Neuronal stem cell (in vitro differentiated cells): ENCODE results near the gene SLC9A7.

ENCODE experiments used
- DNase-seq: peaks from one replicate; pipeline ENCODE4 v3.0.0-alpha.2; 2013; ENCODE audit warnings: low spot score
- H2AFZ ChIP-seq: one replicate; pipeline ENCODE4 v1.6.1; 2013; ENCODE audit warnings: mild to moderate bottlenecking, low read length, inconsistent platforms
- H2AK5ac ChIP-seq: 2 replicates; pipeline ENCODE4 v1.6.1; 2013; ENCODE audit warnings: low read depth, mild to moderate bottlenecking, inconsistent platforms, low read length, moderate library complexity, mixed read lengths
- H2BK120ac ChIP-seq: 2 replicates; pipeline ENCODE4 v1.6.1; 2013; ENCODE audit warnings: low read depth, mild to moderate bottlenecking, inconsistent platforms, low read length, moderate library complexity, mixed read lengths
- H2BK12ac ChIP-seq: one replicate; pipeline ENCODE4 v1.6.1; 2013; ENCODE audit warnings: low read length, inconsistent platforms
- H2BK15ac ChIP-seq: 2 replicates; pipeline ENCODE4 v1.6.1; 2013; ENCODE audit warnings: mild to moderate bottlenecking, low read length, inconsistent platforms, mixed read lengths
- H2BK5ac ChIP-seq: one replicate; pipeline ENCODE4 v1.6.1; 2013; ENCODE audit warnings: inconsistent platforms, mild to moderate bottlenecking, low read length, moderate library complexity
- H3K14ac ChIP-seq: one replicate; pipeline ENCODE4 v1.6.1; 2013; ENCODE audit warnings: low read length, inconsistent platforms
- H3K18ac ChIP-seq: 2 replicates; pipeline ENCODE4 v1.6.1; 2013; ENCODE audit warnings: low read length, inconsistent platforms
- H3K23ac ChIP-seq: 2 replicates; pipeline ENCODE4 v1.6.1; 2013; ENCODE audit warnings: low read depth, mild to moderate bottlenecking, mixed read lengths, low read length, inconsistent platforms; ENCODE audit not compliant: poor library complexity
- H3K27ac ChIP-seq: replicated peaks from 3 replicates; pipeline ENCODE4 v1.5.1; 2013; ENCODE audit warnings: low read length, inconsistent platforms
- H3K27me3 ChIP-seq, 3 experiments: 2 replicates each; pipeline ENCODE4 v1.6.1; 2013; ENCODE audit warnings: low read length in 3 of 3, mild to moderate bottlenecking in 2 of 3, inconsistent platforms in 1 of 3, low read depth in 1 of 3, mixed read lengths in 1 of 3, moderate library complexity in 1 of 3; ENCODE audit not compliant: control insufficient read depth in 3 of 3, insufficient read depth in 3 of 3
- H3K36me3 ChIP-seq, 2 donors: replicated peaks in 1 of 2; 2 replicates each; pipeline ENCODE4 v1.6.1; 2013; ENCODE audit warnings: low read length in 2 of 2; ENCODE audit not compliant: control insufficient read depth in 2 of 2, insufficient read depth in 2 of 2
- H3K4ac ChIP-seq: 2 replicates; pipeline ENCODE4 v1.6.1; 2013; ENCODE audit warnings: inconsistent platforms, mild to moderate bottlenecking, low read length, moderate library complexity
- H3K4me1 ChIP-seq, 2 donors: 1 replicate in 1 of 2; 2 replicates in 1 of 2; pipeline ENCODE4 v1.6.1; 2013; ENCODE audit warnings: low read length in 2 of 2, low read depth in 1 of 2; ENCODE audit not compliant: control insufficient read depth in 2 of 2, insufficient read depth in 1 of 2
- H3K4me2 ChIP-seq: one replicate; pipeline ENCODE4 v1.6.1; 2013; ENCODE audit warnings: mild to moderate bottlenecking, low read length, inconsistent platforms; ENCODE audit not compliant: insufficient read depth, poor library complexity, severe bottlenecking
- H3K4me3 ChIP-seq, 2 donors: 2 replicates each; pipeline ENCODE4 v1.5.1; 2013; ENCODE audit warnings: low read length in 2 of 2, mild to moderate bottlenecking in 2 of 2, inconsistent platforms in 1 of 2, moderate library complexity in 1 of 2
- H3K79me1 ChIP-seq: one replicate; pipeline ENCODE4 v1.6.1; 2013; ENCODE audit warnings: low read depth, mild to moderate bottlenecking, inconsistent platforms, low read length, moderate library complexity
- H3K9ac ChIP-seq: one replicate; pipeline ENCODE4 v1.6.1; 2013; ENCODE audit warnings: mild to moderate bottlenecking, low read depth, low read length, inconsistent platforms; ENCODE audit not compliant: poor library complexity
- H3K9me3 ChIP-seq, 2 donors: replicated peaks in 1 of 2; 2 replicates each; pipeline versions ENCODE3 to v1.6.1; 2013; ENCODE audit warnings: low read length in 2 of 2, mild to moderate bottlenecking in 2 of 2, inconsistent platforms in 1 of 2, low read depth in 1 of 2, mixed read lengths in 1 of 2, moderate library complexity in 1 of 2; ENCODE audit not compliant: control insufficient read depth in 2 of 2, insufficient read depth in 1 of 2
- H4K8ac ChIP-seq: one replicate; pipeline ENCODE4 v1.6.1; 2013; ENCODE audit warnings: low read depth, mild to moderate bottlenecking, inconsistent platforms, low read length, moderate library complexity
- H4K91ac ChIP-seq: one replicate; pipeline ENCODE4 v1.6.1; 2013; ENCODE audit warnings: low read length, low read depth, mild to moderate bottlenecking, inconsistent platforms; ENCODE audit not compliant: poor library complexity
- whole genome bisulfite sequencing, 2 donors: extraction: QIAGEN DNeasy Blood & Tissue Kit; methylation state at CpG; one replicate each; pipeline ENCODE4 v1.1.7; 2013; ENCODE audit warnings: missing lambda C conversion rate in 2 of 2, mixed read lengths in 1 of 2; ENCODE audit not compliant: insufficient read length in 2 of 2, insufficient replicate concordance in 1 of 2; ENCODE audit errors: extremely low coverage in 2 of 2; 5-methylcytosine and 5-hydroxymethylcytosine counted together

SLC9A7 gene

DNA sequence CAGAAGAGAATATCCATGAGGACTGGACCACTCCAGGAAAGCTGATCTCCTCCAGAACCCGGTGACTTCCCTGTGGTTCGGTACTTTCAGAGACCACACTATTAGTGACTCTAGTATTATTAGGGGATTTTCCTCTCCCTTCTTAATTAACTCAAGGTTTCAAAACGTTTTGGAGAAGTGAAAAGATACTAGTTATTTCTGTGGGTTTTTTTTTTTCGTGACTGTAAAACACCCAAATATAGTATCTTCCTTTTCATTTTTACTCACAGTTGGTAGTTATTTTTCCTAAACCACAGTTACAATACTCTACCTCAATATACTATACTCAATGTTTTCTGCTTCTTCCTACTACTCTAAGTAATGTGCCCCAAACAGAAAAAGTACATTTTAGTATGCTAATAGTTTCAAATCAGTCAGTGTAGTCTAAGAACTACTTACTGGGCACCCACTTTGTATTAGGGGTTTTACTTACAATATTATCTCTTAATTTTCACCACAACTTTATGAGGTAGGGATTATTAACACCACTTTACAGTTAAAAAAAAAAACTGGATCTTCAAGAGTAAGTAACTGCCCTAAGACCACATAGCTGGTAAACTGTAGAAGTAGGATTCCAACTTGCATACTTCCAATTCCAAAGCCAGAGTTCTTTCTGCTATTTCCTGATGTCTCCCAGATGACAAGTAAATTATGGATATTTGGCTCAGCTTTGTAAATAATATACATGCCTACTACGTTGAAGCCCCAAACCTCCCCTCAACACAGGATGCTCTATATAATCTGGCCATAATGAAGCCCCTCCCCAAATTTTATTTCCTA is 45.0 kb downstream of the SLC9A7 start:
- no CpG with 5 or more reads among the region's 5 CpGs for WGBS, 2 donors
- Histone ChIP-seq H3K79me1 (no peaks in the 10 kb centered on the region), H2BK5ac (no peak overlapping the region), H3K14ac (no peak overlapping the region), H2BK15ac (no peak overlapping the region), H4K8ac (no peak overlapping the region), H2AFZ (no peak overlapping the region), H2BK120ac (no peak overlapping the region), H3K4me1 (no peaks in the 10 kb centered on the region), H3K23ac (no peak overlapping the region), H3K18ac (no peak overlapping the region), H3K4me3 (no peak overlapping the region), H3K36me3 (no peaks in the 10 kb centered on the region), H2BK12ac (no peak overlapping the region), H2AK5ac (no peak overlapping the region), H3K27ac (no peak overlapping the region), H3K4me2 (no peak overlapping the region), H3K9me3 (no peaks in the 10 kb centered on the region), H3K4ac (no peak overlapping the region), H3K9ac (no peak overlapping the region), H3K27me3 (peaks cover 0 to 5% (median 0%) of the 10 kb centered on the region in 3 experiments), H4K91ac (no peak overlapping the region)
- DNase-seq: no peak

DNA sequence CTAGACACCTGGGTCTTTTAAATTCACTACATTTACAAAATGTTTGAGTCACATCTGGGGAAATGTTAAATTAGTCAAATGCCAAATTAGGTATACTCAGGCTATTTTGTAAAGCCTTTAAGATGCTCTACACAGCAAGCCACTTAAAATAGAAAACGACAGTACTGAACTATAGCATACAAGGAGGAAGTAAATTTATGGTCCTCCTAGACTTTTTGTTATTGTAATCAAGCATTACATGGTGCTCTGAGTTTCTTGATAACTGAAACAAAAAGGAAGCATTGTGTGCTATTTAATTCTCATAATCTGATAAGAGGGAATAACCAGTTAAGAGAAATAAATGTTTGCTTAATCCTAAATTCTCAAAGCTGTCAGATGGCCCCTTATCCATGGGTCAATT is 46.2 kb downstream of the SLC9A7 start:
- H3K9me3 ChIP-seq: no peaks in the 10 kb centered on the region
- no peak overlapping the region for H4K8ac ChIP-seq
- no peak overlapping the region for H3K14ac ChIP-seq
- no peaks in the 10 kb centered on the region for H3K36me3 ChIP-seq
- H4K91ac ChIP-seq: no peak overlapping the region
- no peak overlapping the region for H2AFZ ChIP-seq
- H2BK120ac ChIP-seq: no peak overlapping the region
- WGBS, 2 donors: no CpG with 5 or more reads among the region's 1 CpG
- no peak overlapping the region for H2BK12ac ChIP-seq
- H3K27ac ChIP-seq: no peak overlapping the region
- H3K27me3 ChIP-seq: peaks cover 0 to 5% (median 0%) of the 10 kb centered on the region in 3 experiments
- no peak overlapping the region for H3K4me2 ChIP-seq
- H3K4me3 ChIP-seq: no peak overlapping the region
- no peak overlapping the region for H3K4ac ChIP-seq
- H2BK15ac ChIP-seq: no peak overlapping the region
- no peak overlapping the region for H3K23ac ChIP-seq
- H2AK5ac ChIP-seq: no peak overlapping the region
- no peak overlapping the region for H3K18ac ChIP-seq
- no peak overlapping the region for H3K9ac ChIP-seq
- no peaks in the 10 kb centered on the region for H3K4me1 ChIP-seq
- no peaks in the 10 kb centered on the region for H3K79me1 ChIP-seq
- no peak overlapping the region for H2BK5ac ChIP-seq
- DNase-seq: no peak

- no peak overlapping the region for H3K4me3 ChIP-seq
- H3K4me2 ChIP-seq: no peak overlapping the region
- no peak overlapping the region for H2BK12ac ChIP-seq
- no peaks in the 10 kb centered on the region for H3K79me1 ChIP-seq
- H3K4me1 ChIP-seq: no peaks in the 10 kb centered on the region
- H2BK120ac ChIP-seq: no peak overlapping the region
- no peak overlapping the region for H2BK15ac ChIP-seq
- no peak overlapping the region for H3K9ac ChIP-seq
- H3K18ac ChIP-seq: no peak overlapping the region
- DNase-seq: no peak
- no peak overlapping the region for H4K91ac ChIP-seq
- no peak overlapping the region for H3K23ac ChIP-seq
- no peak overlapping the region for H3K4ac ChIP-seq
- no peak overlapping the region for H2AK5ac ChIP-seq
- H3K27me3 ChIP-seq: peaks cover 0 to 5% (median 0%) of the 10 kb centered on the region in 3 experiments
- WGBS, 2 donors: no CpG with 5 or more reads among the region's 8 CpGs
- no peak overlapping the region for H4K8ac ChIP-seq
- no peak overlapping the region for H3K27ac ChIP-seq
- H2BK5ac ChIP-seq: no peak overlapping the region
- H3K14ac ChIP-seq: no peak overlapping the region
- H3K9me3 ChIP-seq: no peaks in the 10 kb centered on the region
- H2AFZ ChIP-seq: no peak overlapping the region
- no peaks in the 10 kb centered on the region for H3K36me3 ChIP-seq
Observed at GRCh38 chrX:46710927-46711623, 47.8 kb downstream of the SLC9A7 start.

GRCh38 chrX:46710425-46710824 is 48.5 kb downstream of the SLC9A7 start:
- Histone ChIP-seq H3K36me3 (no peaks in the 10 kb centered on the region), H4K91ac (no peak overlapping the region), H2AK5ac (no peak overlapping the region), H3K14ac (no peak overlapping the region), H2BK12ac (no peak overlapping the region), H2BK120ac (no peak overlapping the region), H3K4ac (no peak overlapping the region), H3K4me1 (no peaks in the 10 kb centered on the region), H2AFZ (no peak overlapping the region), H3K18ac (no peak overlapping the region), H3K4me3 (no peak overlapping the region), H3K79me1 (no peaks in the 10 kb centered on the region), H4K8ac (no peak overlapping the region), H2BK15ac (no peak overlapping the region), H3K9me3 (no peaks in the 10 kb centered on the region), H2BK5ac (no peak overlapping the region), H3K27me3 (peaks cover 0 to 5% (median 0%) of the 10 kb centered on the region in 3 experiments), H3K9ac (no peak overlapping the region), H3K23ac (no peak overlapping the region), H3K4me2 (no peak overlapping the region), H3K27ac (no peak overlapping the region)
- DNase-seq: no peak
- no CpG with 5 or more reads among the region's 1 CpG for WGBS, 2 donors
